ENCODE results near the gene FSTL4.

FSTL4 gene

DNA sequence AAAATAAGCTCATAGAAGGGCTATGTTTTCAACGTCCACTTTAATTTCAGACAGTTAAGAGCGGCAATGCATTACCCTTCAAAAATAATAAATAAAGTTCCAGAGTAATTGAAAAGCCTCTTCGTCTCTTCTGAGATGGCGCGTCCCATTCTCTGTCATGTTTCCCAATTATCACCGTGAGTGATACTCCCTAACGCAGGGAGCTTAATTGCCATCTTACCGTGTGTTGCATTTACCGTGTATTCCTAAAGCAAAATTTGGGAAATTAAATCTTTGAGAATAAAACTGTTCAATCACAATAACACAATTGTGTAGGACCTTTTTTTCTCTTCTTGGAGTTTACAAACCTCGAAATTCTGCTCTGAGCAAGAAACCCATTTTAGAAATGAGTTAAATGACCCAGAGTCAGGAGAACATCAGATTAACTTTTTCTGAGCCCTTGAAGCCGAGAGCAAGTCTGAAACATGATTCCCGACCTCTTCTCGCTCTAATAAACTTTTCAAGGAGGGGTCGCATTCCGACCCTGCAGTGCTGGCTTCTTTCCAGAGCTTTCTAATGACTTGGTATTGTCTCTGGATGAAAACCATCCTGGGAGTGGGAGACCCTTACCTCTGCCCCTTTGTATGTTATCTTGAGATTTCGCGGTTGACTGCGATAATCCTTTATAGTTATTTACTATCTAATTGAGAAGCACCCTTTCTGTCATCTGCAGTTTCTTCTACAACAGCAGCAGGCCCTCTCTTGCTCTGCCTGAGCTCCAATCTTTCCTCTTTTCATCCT is 251.5 kb downstream of the FSTL4 start:
- DNase-seq: no peak

DNA sequence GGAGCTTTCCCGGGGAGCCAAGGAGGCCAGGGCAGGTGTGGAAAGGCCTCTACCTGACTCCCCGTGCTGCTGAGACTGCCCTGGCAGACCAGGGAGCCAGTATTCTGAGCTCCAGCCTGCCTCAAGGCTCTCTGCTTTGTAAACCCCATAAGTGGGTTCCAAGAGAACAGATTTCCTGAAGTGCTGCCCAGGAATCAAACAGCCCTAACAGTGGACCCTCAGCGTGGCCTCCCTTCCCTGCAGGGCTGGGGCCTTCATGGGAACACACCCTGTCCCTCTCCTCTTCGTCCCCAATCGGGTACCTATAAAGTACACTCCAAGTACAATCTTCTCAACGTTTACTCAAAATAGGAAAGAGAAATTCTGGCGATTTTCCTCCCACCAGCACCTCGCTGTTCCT is 252.5 kb downstream of the FSTL4 start:
- DNase-seq: no peak

DNA sequence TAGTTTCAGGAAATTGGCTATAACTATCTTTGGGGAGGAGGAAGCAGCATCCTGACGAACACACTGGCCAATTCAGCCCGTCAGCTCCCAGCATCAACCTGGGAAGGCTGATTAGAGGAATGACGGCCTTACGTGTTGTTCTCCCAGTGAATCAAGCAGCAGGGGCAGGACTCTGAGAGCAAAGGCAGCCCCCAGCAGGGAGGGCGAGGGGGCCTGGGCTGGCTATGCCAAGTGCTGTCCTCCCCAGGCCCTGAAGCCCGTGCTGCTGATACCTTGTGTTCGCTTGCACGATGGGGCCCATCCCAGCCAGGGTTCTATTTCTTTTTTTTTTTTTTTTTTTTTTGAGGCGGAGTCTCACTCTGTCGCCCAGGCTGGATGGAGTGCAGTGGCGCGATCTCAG is 254.1 kb downstream of the FSTL4 start:
- no peak for DNase-seq

DNA sequence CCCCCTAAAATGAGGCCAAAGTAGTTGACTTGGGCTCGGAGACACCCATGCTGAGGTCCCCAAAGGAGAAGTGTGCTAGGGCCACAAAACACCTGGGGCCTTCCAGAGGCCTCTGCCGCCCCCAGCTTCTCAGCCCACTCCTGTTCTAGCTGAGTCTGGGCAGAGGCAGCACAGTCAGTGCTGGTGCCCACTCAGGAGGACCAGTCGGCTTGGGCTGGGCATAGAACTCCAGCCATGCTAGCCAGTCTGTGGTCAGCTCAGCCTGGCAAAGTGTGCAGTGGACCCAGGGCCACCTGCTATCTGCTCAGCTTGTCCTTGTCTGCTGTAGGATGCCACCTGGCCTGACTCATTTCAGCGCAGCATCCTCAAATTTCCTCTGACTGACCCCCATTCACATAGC is 254.6 kb downstream of the FSTL4 start:
- DNase-seq: no peak

DNA sequence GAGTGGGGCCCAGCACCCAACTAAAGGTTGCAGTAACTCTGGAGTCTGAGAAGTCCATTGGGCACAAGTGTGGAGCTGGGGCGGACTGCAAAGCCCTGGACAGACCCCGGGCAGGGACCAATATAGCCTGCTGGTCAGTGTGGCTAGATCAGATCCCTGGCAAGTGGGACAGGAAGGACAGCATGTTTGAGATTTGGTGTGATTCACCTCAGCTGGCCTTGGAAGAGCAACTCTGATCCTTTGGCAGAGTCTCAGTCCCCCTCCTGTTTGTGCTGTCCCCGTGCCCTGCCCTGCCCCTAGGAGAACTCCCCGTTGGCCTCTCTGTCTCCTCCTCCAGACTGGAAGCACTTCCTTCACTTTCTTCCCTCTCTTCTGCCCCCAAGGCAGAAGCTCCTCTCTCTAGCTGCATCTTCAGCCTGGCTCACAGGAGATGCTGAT is 255.3 kb downstream of the FSTL4 start:
- no peak for DNase-seq

DNA sequence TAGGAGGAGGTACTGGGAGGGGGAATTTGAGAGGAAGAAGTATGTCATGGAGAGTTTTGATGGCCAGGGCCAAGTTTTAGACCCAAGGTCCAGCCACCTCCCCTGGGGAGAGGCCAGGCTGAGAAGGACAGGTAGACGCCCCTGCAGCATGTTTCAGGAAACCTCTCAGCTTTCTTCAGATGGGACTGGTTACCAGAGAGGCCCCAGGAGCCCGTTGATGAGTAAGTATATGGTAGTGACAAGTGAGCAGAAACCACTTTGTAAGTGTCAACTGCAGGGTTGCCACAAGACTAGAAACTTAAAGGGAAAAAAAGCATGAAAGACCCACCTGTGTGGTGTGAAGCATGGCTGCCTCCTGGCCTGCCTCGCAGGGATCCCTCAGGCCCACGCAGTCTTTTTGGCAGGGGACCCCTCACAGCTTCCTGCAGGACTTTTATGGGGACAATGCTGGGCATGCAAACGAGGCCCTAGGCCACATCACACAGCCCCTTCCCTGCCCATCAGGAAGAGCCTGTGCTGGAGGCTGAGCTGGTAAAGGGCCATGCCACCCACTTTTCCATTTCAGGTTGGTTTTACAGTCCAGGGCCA is 255.9 kb downstream of the FSTL4 start:
- DNase-seq: no peak

- no peak for DNase-seq
Observed at GRCh38 chr5:133354323-133355185, 257.8 kb downstream of the FSTL4 start.

- no peak for DNase-seq
Observed at GRCh38 chr5:133353741-133354140, 258.6 kb downstream of the FSTL4 start.

GRCh38 chr5:133348406-133348805 is 263.9 kb downstream of the FSTL4 start:
- no peak for DNase-seq

DNA sequence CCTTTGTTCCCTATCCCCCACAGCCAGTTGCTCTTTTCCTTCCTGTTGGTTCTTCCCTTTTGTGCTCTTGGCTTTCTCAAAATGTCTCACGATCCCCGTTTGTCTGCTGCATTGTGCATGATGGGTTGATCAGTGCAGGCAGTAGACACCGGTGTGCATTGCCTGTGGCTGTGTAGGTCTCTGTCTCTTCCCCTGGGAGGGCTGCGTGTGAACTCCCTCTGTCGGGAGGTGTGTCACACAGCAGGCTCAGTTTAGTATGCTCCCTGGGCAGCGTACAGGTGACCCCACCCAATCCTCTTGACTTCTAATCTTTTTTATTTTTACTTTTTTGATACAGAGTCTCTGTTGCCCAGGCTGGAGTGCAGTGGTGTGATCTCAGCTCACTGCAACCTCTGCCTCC is 265.3 kb downstream of the FSTL4 start:
- no peak for DNase-seq

DNA sequence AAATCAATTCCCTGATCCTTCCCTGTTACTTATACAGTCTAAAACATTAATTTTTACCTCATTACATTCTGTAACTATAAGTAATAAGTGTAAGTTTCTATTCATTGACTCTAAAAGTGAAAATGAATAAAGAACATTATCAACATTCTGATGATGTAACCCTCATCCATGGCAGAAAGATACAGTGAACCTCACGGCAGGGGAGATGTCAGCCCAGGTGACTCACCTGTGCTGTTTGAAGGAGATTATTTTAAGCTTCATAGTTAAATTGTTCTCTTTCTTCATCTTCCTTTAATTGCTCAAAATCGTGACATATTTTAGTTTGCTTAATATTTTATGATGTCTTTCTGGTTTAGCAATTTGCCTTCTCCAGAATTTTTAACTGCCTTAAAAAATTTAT is 268.1 kb downstream of the FSTL4 start:
- no peak for DNase-seq

- no peak for DNase-seq
Observed at GRCh38 chr5:133343196-133343595, 269.1 kb downstream of the FSTL4 start.

DNA sequence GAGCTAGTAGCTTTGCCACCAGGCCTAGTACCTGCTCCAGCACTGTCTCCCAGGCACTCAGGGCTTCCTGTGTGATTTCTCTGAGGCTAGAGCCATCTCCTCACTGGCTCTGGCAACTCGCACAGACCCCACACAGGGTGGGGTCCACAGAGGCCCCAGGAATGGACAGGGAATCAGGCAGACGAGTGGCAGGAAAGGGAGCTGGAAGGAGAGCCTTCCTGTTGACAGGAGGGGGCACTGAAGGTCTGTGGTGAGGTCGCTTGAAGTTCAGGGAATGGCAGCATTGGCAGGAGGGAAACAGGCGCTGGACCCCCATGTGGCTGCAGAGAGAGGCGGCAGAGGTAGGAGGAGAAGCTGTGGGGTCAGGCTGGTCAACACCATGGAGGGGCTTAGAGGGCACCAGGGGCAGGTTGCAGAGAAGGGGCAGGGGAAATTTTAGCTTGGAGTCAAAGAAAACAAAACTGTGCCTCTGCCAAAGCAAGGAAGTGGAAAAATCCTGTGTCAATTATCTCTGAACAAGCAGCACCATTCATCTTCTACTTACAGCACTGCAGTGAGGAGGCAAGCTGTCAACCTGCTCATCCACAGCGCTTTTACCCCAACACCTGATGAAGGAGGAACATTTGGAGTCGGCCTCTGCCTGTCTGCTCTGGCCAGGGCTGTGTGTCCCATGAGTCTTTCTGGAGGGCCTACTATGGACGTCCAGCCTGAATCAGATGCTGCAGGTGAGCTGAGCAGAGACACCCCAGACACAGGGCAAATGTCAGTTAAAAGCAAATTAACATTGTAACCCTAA is 270.2 kb downstream of the FSTL4 start:
- DNase-seq: no peak

DNA sequence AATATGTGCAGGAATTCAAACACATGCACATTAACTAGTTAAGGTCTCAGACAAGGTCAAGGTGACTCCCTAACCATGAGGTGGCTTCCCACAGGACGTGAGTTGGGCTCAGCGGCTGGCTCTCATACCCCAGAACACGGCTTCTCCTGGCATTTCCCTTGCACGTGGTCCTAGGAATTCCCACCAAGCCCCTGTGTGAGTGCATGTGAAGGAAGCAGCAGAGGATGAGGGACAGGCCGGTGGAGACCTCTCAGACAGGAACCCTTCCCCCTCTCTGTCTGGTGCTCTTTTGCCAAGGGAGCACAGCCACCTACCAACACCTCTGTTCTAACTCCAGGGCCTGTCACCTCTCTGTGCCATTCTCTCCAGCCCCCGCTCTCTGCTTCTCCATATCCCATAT is 271.0 kb downstream of the FSTL4 start:
- no peak for DNase-seq

- DNase-seq: no peak
Observed at GRCh38 chr5:133340822-133341221, 271.5 kb downstream of the FSTL4 start.

DNA sequence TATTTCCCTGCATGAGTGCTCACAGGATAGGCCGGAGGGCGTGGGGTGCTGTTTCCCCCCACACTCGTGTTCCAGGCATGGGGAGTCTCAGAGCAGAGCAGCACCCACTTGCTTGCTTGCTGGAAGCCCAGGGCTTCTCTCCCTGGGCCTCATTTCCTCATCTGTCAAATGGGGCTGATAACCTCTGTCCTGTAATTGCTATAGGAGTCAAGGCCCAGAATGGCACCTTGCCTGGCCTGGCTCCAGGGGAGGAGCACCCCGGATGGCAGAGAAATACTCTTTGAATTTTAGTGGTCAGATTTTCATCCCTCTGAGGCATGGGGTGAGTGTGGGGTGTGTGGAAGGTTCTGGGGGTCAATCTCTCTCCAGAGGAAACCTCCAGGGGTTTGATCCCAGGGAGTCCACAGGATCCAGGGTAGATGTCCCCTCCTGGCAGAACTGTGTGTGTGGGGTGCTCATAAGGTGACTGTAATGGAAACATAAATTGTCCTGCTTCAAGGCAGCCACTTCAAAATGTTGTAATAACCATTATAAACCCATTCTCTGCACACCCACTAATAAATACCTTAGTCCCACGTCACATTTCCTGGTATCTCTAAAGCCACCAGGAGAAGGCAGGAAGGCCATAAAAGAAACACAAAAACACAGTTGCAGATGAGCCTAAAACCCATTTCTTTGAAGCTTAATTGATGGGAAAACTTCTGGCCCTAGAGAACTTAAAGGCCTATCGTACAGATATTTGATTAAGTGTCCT is 272.2 kb downstream of the FSTL4 start:
- no peak for DNase-seq

GRCh38 chr5:133338504-133339355 is 273.6 kb downstream of the FSTL4 start:
- no peak for DNase-seq

- no peak for DNase-seq
Observed at GRCh38 chr5:133337795-133338445, 274.4 kb downstream of the FSTL4 start.

DNA sequence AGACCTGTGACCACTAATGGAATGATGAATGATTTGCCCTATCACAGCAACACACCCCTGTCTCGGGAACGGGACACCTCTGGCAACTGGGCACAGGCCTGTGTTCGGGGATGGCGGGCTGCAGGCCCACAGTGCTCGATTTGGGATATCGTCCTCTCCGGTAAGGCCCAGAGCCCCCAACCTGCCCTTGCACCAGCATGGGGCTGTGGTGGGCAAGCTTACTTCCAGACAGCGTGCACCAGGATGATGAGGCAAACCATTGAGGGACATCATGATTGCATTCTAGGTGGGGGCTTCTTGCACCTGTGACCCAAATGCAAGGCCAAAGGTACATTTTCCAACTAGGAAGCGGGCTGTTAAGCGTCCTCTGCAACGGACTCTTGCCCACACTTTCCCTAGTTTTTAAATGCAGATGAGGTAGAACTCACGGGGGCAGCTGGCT is 275.4 kb downstream of the FSTL4 start:
- DNase-seq: no peak

DNA sequence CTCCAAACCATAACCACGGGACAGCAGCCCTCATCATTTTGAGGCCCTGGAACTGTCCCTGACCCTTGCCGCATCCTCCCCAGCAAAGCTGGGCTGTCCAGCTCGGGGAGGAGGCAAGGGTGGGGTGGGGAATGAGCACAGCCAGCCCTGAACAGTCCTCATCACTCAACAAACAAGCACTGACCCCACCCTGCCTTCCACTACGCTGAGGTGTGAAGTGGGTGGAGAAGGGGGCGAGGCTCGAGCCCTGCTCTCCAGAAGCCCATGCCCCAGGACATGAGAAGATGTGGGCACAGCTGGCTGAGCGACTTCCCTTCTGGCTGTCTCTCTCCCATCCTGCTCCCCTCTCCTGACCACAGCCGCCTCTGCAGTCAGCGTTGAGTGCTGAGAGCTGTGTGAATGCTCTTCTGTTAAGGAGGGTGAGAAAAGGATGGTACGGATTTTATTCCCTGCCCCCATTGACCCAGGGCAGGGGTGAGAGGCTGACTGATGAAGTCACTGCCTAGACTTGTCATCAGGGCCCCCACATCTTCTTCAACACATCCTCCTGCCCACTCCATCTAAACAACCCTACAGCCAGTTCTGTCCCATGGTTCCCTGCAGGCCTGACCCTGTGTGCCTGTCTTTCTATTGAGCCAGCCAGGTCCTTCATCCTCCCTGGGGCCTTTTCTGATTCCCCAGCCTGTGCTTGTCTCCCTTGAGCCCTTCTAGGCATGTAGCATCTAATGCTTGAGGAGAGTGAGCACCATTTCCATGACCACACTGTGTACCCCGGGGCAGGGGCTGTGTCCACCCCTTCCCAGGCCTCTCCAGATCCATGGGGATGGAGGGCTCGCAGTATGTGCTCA is 276.0 kb downstream of the FSTL4 start:
- DNase-seq: no peak
